Left renal pelvis (tissue), 4 donors: ENCODE measurements around the gene SPRY4. TPM values are rescaled to one million over a fixed set of nuclear protein-coding genes. Genes with fewer than 3 reads are reported as not detected.

Source experiments
- DNase-seq, 4 donors: peaks; one replicate each; pipeline ENCODE4 v3.0.0-alpha.2; 2013; ENCODE audit warnings: low read depth in 4 of 4, low spot score in 3 of 4
- polyA plus RNA-seq, 4 donors: library from polyadenylated mRNA; unstranded; fragments of 120-200 nt; gene quantifications; one replicate each; pipeline ENCODE4 v1.2.1, GENCODE V29; 2013; ENCODE audit not compliant: insufficient read length in 4 of 4

The SPRY4 gene
- polyA plus RNA-seq, 4 donors, result 30.2 to 33.9 (median 33.5) TPM

- no peak for DNase-seq
Observed at GRCh38 chr5:142295960-142296860, 28.6 kb downstream of the SPRY4 start.

- DNase-seq, result no peak
Observed at GRCh38 chr5:142295084-142295758, 29.6 kb downstream of the SPRY4 start.

- DNase-seq, result no peak
Observed at GRCh38 chr5:142293486-142293885, 31.3 kb downstream of the SPRY4 start.

GRCh38 chr5:142292808-142293207 is 32.0 kb downstream of the SPRY4 start:
- no peak for DNase-seq

- DNase-seq, result no peak
Observed at GRCh38 chr5:142292249-142292648, 32.6 kb downstream of the SPRY4 start.

GRCh38 chr5:142290577-142291299 is 34.1 kb downstream of the SPRY4 start:
- no peak for DNase-seq

GRCh38 chr5:142289708-142290576 is 34.9 kb downstream of the SPRY4 start:
- no peak for DNase-seq

GRCh38 chr5:142287973-142288313 is 36.9 kb downstream of the SPRY4 start:
- DNase-seq, result no peak

- DNase-seq, result no peak
Observed at GRCh38 chr5:142287096-142287972, 37.5 kb downstream of the SPRY4 start.

GRCh38 chr5:142286111-142286510 is 38.7 kb downstream of the SPRY4 start:
- DNase-seq, result no peak

- no peak for DNase-seq
Observed at GRCh38 chr5:142283304-142283703, 41.5 kb downstream of the SPRY4 start.

- no peak for DNase-seq
Observed at GRCh38 chr5:142281966-142282365, 42.9 kb downstream of the SPRY4 start.

- DNase-seq, result no peak
Observed at GRCh38 chr5:142281008-142281367, 43.8 kb downstream of the SPRY4 start.

GRCh38 chr5:142280066-142281007 is 44.5 kb downstream of the SPRY4 start:
- DNase-seq, result peak in 1 of 4 donors; percentile 63

GRCh38 chr5:142278627-142279026 is 46.2 kb downstream of the SPRY4 start:
- DNase-seq, result no peak

GRCh38 chr5:142277796-142278195 is 47.0 kb downstream of the SPRY4 start:
- DNase-seq, result peak in 1 of 4 donors; percentile 57

GRCh38 chr5:142276517-142276916 is 48.3 kb downstream of the SPRY4 start:
- DNase-seq, result no peak

GRCh38 chr5:142275496-142275895 is 49.3 kb downstream of the SPRY4 start:
- no peak for DNase-seq
